ENCODE measurements around the gene B3GNT5.

DNA sequence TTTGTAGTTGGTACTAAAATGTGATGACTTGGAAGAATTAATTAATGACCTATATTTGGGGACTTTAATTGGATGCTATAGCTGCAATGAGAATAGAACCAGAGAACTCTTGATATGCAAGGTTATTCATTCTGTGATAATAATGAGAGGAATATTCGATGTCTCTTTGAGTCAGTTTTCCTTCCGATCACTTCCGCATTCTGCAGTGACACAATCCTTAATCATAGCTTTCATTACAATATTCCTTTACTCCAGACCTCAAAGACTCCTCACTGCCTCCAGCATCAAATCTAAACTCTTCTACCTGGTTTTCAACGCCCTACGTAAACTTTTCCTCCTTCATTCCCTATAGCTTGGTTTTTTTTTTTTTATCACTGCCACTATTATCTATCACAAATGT, 21.6 kb downstream of the B3GNT5 start:
- TF ChIP-seq, protein P1, sequence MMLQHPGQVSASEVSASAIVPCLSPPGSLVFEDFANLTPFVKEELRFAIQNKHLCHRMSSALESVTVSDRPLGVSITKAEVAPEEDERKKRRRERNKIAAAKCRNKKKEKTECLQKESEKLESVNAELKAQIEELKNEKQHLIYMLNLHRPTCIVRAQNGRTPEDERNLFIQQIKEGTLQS (CRISPR knock-in tag; conservative IDR thresholded peaks at IDR 0.05): no peak
- TF ChIP-seq, protein P2, sequence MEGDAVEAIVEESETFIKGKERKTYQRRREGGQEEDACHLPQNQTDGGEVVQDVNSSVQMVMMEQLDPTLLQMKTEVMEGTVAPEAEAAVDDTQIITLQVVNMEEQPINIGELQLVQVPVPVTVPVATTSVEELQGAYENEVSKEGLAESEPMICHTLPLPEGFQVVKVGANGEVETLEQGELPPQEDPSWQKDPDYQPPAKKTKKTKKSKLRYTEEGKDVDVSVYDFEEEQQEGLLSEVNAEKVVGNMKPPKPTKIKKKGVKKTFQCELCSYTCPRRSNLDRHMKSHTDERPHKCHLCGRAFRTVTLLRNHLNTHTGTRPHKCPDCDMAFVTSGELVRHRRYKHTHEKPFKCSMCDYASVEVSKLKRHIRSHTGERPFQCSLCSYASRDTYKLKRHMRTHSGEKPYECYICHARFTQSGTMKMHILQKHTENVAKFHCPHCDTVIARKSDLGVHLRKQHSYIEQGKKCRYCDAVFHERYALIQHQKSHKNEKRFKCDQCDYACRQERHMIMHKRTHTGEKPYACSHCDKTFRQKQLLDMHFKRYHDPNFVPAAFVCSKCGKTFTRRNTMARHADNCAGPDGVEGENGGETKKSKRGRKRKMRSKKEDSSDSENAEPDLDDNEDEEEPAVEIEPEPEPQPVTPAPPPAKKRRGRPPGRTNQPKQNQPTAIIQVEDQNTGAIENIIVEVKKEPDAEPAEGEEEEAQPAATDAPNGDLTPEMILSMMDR (IDR thresholded peaks at IDR 0.05): no peak
- TF ChIP-seq, protein P3, sequence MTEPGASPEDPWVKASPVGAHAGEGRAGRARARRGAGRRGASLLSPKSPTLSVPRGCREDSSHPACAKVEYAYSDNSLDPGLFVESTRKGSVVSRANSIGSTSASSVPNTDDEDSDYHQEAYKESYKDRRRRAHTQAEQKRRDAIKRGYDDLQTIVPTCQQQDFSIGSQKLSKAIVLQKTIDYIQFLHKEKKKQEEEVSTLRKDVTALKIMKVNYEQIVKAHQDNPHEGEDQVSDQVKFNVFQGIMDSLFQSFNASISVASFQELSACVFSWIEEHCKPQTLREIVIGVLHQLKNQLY (CRISPR knock-in tag; IDR thresholded peaks at IDR 0.05): no peak
- TF ChIP-seq EMX1 (CRISPR knock-in tag; IDR thresholded peaks at IDR 0.05) (no peak), CREB1 (CRISPR knock-in tag; IDR thresholded peaks at IDR 0.05) (no peak)
- TF ChIP-seq, protein P4, sequence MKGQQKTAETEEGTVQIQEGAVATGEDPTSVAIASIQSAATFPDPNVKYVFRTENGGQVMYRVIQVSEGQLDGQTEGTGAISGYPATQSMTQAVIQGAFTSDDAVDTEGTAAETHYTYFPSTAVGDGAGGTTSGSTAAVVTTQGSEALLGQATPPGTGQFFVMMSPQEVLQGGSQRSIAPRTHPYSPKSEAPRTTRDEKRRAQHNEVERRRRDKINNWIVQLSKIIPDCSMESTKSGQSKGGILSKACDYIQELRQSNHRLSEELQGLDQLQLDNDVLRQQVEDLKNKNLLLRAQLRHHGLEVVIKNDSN (CRISPR knock-in tag; IDR thresholded peaks at IDR 0.05): no peak
- TF ChIP-seq, protein P5, sequence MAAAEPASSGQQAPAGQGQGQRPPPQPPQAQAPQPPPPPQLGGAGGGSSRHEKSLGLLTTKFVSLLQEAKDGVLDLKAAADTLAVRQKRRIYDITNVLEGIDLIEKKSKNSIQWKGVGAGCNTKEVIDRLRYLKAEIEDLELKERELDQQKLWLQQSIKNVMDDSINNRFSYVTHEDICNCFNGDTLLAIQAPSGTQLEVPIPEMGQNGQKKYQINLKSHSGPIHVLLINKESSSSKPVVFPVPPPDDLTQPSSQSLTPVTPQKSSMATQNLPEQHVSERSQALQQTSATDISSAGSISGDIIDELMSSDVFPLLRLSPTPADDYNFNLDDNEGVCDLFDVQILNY (CRISPR knock-in tag; IDR thresholded peaks at IDR 0.05): no peak
